ENCODE measurements around the gene B3GLCT. TPM values are rescaled to one million over a fixed set of nuclear protein-coding genes. Genes with fewer than 3 reads are reported as not detected.

Gene B3GLCT
- polyA plus RNA-seq, 1 donor = 21.5 TPM

- DNase-seq = no peak
Measured at GRCh38 chr13:31349156-31349555, 149.4 kb downstream of the B3GLCT start.

GRCh38 chr13:31350560-31350959 lies 150.8 kb downstream of the B3GLCT start:
- DNase-seq = no peak

- no peak for DNase-seq
Measured at GRCh38 chr13:31351376-31351775, 151.6 kb downstream of the B3GLCT start.

- no peak for DNase-seq
Measured at GRCh38 chr13:31352467-31352866, 152.7 kb downstream of the B3GLCT start.

GRCh38 chr13:31355001-31355400 lies 155.2 kb downstream of the B3GLCT start:
- no peak for DNase-seq

GRCh38 chr13:31356991-31357390 lies 157.2 kb downstream of the B3GLCT start:
- DNase-seq = no peak

GRCh38 chr13:31357581-31357980 lies 157.8 kb downstream of the B3GLCT start:
- no peak for DNase-seq

- DNase-seq = no peak
Measured at GRCh38 chr13:31361673-31362072, 161.9 kb downstream of the B3GLCT start.

GRCh38 chr13:31365630-31366029 lies 165.9 kb downstream of the B3GLCT start:
- no peak for DNase-seq

GRCh38 chr13:31367410-31367809 lies 167.6 kb downstream of the B3GLCT start:
- no peak for DNase-seq

- no peak for DNase-seq
Measured at GRCh38 chr13:31369213-31369612, 169.4 kb downstream of the B3GLCT start.

- no peak for DNase-seq
Measured at GRCh38 chr13:31372454-31372853, 172.7 kb downstream of the B3GLCT start.

GRCh38 chr13:31374682-31375081 lies 174.9 kb downstream of the B3GLCT start:
- DNase-seq = no peak

- no peak for DNase-seq
Measured at GRCh38 chr13:31377946-31378345, 178.2 kb downstream of the B3GLCT start.

- DNase-seq = no peak
Measured at GRCh38 chr13:31380715-31381114, 180.9 kb downstream of the B3GLCT start.

Other genes with a start within 250 kb of the B3GLCT start
- gene HSPH1, start 38.1 kb upstream of the B3GLCT start, polyA plus RNA-seq (ENCODE audit: insufficient read length) = 138 TPM